Measurements from ENCODE around the gene DELE1. TPM values are rescaled to one million over a fixed set of nuclear protein-coding genes. Genes with fewer than 3 reads are reported as not detected.
A peak's percentile ranks its signal among the peaks of the same experiment; 100 is the strongest.

DELE1 gene
- total RNA-seq, 1 experiment from 2014 or later, result 81.5 TPM

DNA sequence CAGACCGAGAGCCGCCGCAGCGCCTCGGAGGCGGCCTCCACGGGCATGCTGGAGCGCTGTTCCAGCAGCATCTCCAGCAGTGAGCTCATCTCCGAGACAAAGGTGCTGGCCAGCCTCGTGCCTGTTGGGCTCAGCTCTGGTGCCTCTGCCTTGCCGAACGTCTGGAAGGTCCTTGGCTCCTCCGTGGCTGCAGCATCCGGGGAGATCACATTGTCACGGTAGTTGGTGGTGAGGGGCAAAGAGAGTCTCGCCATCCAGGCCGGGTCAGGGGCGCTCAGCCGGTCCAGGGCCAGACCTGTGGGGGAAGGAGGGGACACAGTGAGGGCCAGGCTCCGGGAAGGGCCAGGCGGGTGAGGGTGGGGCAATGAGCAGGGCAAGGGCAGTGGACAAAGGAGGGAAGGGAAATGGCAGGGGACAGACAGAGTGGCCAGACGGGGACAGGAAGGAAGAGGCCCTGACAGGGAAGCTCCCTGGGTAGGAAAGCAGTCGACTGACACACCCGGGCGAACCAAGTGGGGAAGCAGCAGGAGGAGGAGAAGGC lies 21.9 kb downstream of the DELE1 start:
- ATAC-seq, result peak; percentile 65
- no peak for DNase-seq (ENCODE audit: low spot score)
- TF ChIP-seq ZNF671 (CRISPR knock-in tag; IDR thresholded peaks at IDR 0.05) (no peak), TCF7 (CRISPR knock-in tag; IDR thresholded peaks at IDR 0.05; ENCODE audit: low read depth) (no peak), FOXJ3 (CRISPR knock-in tag; IDR thresholded peaks at IDR 0.05; ENCODE audit: borderline replicate concordance) (no peak), ZNF138 (CRISPR knock-in tag; conservative IDR thresholded peaks at IDR 0.05) (0 out of 2 replicates have a peak, but pooled peaks have one; percentile 32)
- TF ChIP-seq, protein P1, sequence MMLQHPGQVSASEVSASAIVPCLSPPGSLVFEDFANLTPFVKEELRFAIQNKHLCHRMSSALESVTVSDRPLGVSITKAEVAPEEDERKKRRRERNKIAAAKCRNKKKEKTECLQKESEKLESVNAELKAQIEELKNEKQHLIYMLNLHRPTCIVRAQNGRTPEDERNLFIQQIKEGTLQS (CRISPR knock-in tag; conservative IDR thresholded peaks at IDR 0.05), result no peak
- no peaks in the 10 kb centered on the region; the same call in 1 of the 2 replicates for H3K27me3 Mint-ChIP-seq (ENCODE audit: low read depth)
- ChIA-PET CTCF (interaction anchor here (0.8 to 3.0 kb wide), 17 partner anchors 15 to 768 kb away, joined by 3 to 16 read pairs (median 5); partner anchors contain the start of genes DELE1, GNPDA1 and RNF14), POLR2A (interaction anchor here (0.8 to 1.3 kb wide), 2 partner anchors 22 to 64 kb away, joined by 4 to 5 read pairs; partner anchors contain the start of gene DELE1)
- H3K9me3 Mint-ChIP-seq, result no peaks in the 10 kb centered on the region
- H3K27ac Mint-ChIP-seq, result no peak overlapping the region
- H3K4me1 Mint-ChIP-seq, result peaks cover 14% of the 10 kb centered on the region
- H3K36me3 Mint-ChIP-seq, result no peaks in the 10 kb centered on the region
- no peak overlapping the region for H3K4me3 Mint-ChIP-seq

DNA sequence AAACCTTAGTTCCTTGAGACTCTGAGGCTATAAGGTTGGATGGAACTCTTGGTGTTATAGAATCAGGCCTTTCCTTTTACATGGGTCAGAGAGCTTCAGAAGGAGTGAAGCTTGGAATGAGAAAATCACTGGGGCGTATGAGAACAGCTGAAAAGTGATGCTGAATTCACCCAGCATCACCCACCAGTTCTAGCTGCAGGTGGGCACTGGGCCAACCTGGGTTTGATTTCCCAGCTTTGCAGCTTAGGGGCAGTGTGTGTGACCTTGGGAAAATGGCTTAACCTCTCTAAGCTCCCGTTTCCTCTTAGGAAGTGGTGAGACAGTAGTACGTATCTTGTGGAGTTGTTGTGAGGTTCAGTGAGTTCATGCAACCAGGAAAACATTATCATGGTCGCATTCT lies 23.6 kb downstream of the DELE1 start:
- POLR2A ChIA-PET, result interaction anchor here (0.5 to 0.6 kb wide), 2 partner anchors 69 to 146 kb away, joined by 3 to 7 read pairs; partner anchors contain the start of gene PCDH1
- Mint-ChIP-seq H3K4me3 (no peak overlapping the region), H3K9me3 (no peaks in the 10 kb centered on the region), H3K36me3 (no peaks in the 10 kb centered on the region), H3K4me1 (peaks cover 25% of the 10 kb centered on the region), H3K27ac (no peak overlapping the region), H3K27me3 (ENCODE audit: low read depth) (no peaks in the 10 kb centered on the region; the same call in 1 of the 2 replicates)
- ATAC-seq (no peak), DNase-seq (ENCODE audit: low spot score) (no peak)
- CTCF ChIA-PET, result interaction anchor here (0.8 to 2.9 kb wide), 7 partner anchors 11 to 136 kb away, joined by 3 to 22 read pairs (median 5); partner anchors contain the start of genes DELE1, PCDH1, PCDH12 and RNF14
- TF ChIP-seq TCF7 (CRISPR knock-in tag; IDR thresholded peaks at IDR 0.05; ENCODE audit: low read depth) (no peak), ZNF138 (CRISPR knock-in tag; conservative IDR thresholded peaks at IDR 0.05) (no peak), ZNF423 (CRISPR knock-in tag; IDR thresholded peaks at IDR 0.05) (no peak), NR2C2 (CRISPR knock-in tag; IDR thresholded peaks at IDR 0.05) (no peak), ZNF263 (CRISPR knock-in tag; IDR thresholded peaks at IDR 0.05; ENCODE audit: low read depth) (no peak), TEAD4 (CRISPR knock-in tag; IDR thresholded peaks at IDR 0.05) (no peak)
- TF ChIP-seq, protein P1 (CRISPR knock-in tag; conservative IDR thresholded peaks at IDR 0.05), result no peak
- TF ChIP-seq, protein P2, sequence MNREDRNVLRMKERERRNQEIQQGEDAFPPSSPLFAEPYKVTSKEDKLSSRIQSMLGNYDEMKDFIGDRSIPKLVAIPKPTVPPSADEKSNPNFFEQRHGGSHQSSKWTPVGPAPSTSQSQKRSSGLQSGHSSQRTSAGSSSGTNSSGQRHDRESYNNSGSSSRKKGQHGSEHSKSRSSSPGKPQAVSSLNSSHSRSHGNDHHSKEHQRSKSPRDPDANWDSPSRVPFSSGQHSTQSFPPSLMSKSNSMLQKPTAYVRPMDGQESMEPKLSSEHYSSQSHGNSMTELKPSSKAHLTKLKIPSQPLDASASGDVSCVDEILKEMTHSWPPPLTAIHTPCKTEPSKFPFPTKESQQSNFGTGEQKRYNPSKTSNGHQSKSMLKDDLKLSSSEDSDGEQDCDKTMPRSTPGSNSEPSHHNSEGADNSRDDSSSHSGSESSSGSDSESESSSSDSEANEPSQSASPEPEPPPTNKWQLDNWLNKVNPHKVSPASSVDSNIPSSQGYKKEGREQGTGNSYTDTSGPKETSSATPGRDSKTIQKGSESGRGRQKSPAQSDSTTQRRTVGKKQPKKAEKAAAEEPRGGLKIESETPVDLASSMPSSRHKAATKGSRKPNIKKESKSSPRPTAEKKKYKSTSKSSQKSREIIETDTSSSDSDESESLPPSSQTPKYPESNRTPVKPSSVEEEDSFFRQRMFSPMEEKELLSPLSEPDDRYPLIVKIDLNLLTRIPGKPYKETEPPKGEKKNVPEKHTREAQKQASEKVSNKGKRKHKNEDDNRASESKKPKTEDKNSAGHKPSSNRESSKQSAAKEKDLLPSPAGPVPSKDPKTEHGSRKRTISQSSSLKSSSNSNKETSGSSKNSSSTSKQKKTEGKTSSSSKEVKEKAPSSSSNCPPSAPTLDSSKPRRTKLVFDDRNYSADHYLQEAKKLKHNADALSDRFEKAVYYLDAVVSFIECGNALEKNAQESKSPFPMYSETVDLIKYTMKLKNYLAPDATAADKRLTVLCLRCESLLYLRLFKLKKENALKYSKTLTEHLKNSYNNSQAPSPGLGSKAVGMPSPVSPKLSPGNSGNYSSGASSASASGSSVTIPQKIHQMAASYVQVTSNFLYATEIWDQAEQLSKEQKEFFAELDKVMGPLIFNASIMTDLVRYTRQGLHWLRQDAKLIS (CRISPR knock-in tag; IDR thresholded peaks at IDR 0.05; ENCODE audit: borderline replicate concordance), result no peak

DNA sequence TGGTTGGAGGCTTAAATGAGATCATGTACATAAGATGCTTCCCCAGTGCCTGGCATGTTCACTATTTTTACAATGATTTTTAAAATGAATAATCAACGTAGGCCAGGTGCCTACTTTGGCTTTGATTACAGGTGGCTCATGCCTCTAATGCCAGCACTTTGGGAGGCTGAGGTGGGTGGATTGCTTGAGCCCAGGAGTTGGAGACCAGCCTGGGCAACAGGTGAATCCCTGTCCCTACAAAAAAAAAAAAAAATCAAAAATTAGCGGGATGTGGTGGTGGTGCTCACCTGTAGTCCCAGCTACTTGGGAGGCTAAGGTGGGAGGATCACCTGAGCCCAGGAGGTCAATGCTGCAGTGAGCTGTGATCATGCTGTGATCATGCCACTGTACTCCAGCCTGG lies 25.1 kb downstream of the DELE1 start:
- TF ChIP-seq, protein P3, sequence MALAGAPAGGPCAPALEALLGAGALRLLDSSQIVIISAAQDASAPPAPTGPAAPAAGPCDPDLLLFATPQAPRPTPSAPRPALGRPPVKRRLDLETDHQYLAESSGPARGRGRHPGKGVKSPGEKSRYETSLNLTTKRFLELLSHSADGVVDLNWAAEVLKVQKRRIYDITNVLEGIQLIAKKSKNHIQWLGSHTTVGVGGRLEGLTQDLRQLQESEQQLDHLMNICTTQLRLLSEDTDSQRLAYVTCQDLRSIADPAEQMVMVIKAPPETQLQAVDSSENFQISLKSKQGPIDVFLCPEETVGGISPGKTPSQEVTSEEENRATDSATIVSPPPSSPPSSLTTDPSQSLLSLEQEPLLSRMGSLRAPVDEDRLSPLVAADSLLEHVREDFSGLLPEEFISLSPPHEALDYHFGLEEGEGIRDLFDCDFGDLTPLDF (CRISPR knock-in tag; IDR thresholded peaks at IDR 0.05), result no peak
- TF ChIP-seq ZNF263 (CRISPR knock-in tag; IDR thresholded peaks at IDR 0.05; ENCODE audit: low read depth), result no peak
- peaks cover 26% of the 10 kb centered on the region for H3K4me1 Mint-ChIP-seq
- ATAC-seq, result no peak
- H3K36me3 Mint-ChIP-seq, result no peaks in the 10 kb centered on the region
- POLR2A ChIA-PET, result no interaction called here
- no peak overlapping the region for H3K4me3 Mint-ChIP-seq
- H3K27ac Mint-ChIP-seq, result no peak overlapping the region
- no peak for DNase-seq (ENCODE audit: low spot score)
- CTCF ChIA-PET, result interaction anchor here (0.7 to 2.9 kb wide), 3 partner anchors 11 to 196 kb away, joined by 3 to 22 read pairs (median 4); partner anchors contain the start of gene DELE1
- H3K27me3 Mint-ChIP-seq (ENCODE audit: low read depth), result no peaks in the 10 kb centered on the region; the same call in 1 of the 2 replicates
- H3K9me3 Mint-ChIP-seq, result no peaks in the 10 kb centered on the region

DNA sequence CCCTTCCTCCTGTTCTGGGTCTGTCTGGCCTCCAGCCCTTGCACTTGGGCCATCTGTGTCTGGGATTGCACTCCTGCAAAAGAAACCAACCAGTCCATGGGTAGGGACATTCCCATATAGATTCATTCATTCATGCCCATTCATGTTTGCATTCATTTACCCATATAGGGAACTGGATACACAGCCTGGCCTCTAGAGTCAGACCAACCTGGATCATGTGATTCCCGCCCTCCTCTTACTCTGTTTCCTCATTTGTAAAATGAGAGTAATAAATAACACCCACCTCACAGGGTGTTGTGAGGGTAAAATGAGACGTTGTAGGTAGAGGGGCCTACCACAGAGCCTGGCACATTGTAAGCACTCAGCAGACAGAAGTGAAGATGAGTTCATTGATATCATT lies 25.8 kb downstream of the DELE1 start:
- Mint-ChIP-seq H3K9me3 (no peaks in the 10 kb centered on the region), H3K4me3 (no peak overlapping the region), H3K4me1 (peaks cover 26% of the 10 kb centered on the region), H3K27ac (no peak overlapping the region), H3K27me3 (ENCODE audit: low read depth) (no peaks in the 10 kb centered on the region; the same call in 1 of the 2 replicates), H3K36me3 (no peaks in the 10 kb centered on the region)
- CTCF ChIA-PET, result interaction anchor here (0.7 to 2.9 kb wide), 3 partner anchors 11 to 197 kb away, joined by 3 to 22 read pairs (median 4); partner anchors contain the start of gene DELE1
- POLR2A ChIA-PET, result no interaction called here
- ATAC-seq, result no peak
- no peak for DNase-seq (ENCODE audit: low spot score)
- no peak for TF ChIP-seq ZNF317 (CRISPR knock-in tag; IDR thresholded peaks at IDR 0.05; ENCODE audit: borderline replicate concordance, low read depth)
- no peak for TF ChIP-seq TCF7 (CRISPR knock-in tag; IDR thresholded peaks at IDR 0.05; ENCODE audit: low read depth)
- no peak for TF ChIP-seq KAT7 (CRISPR knock-in tag; IDR thresholded peaks at IDR 0.05; ENCODE audit: borderline replicate concordance)
- no peak for TF ChIP-seq SMAD3 (CRISPR knock-in tag; IDR thresholded peaks at IDR 0.05; ENCODE audit: borderline replicate concordance)
- TF ChIP-seq, protein P4, sequence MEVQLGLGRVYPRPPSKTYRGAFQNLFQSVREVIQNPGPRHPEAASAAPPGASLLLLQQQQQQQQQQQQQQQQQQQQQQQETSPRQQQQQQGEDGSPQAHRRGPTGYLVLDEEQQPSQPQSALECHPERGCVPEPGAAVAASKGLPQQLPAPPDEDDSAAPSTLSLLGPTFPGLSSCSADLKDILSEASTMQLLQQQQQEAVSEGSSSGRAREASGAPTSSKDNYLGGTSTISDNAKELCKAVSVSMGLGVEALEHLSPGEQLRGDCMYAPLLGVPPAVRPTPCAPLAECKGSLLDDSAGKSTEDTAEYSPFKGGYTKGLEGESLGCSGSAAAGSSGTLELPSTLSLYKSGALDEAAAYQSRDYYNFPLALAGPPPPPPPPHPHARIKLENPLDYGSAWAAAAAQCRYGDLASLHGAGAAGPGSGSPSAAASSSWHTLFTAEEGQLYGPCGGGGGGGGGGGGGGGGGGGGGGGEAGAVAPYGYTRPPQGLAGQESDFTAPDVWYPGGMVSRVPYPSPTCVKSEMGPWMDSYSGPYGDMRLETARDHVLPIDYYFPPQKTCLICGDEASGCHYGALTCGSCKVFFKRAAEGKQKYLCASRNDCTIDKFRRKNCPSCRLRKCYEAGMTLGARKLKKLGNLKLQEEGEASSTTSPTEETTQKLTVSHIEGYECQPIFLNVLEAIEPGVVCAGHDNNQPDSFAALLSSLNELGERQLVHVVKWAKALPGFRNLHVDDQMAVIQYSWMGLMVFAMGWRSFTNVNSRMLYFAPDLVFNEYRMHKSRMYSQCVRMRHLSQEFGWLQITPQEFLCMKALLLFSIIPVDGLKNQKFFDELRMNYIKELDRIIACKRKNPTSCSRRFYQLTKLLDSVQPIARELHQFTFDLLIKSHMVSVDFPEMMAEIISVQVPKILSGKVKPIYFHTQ (CRISPR knock-in tag; IDR thresholded peaks at IDR 0.05), result no peak
- no peak for TF ChIP-seq SMAD4 (CRISPR knock-in tag; IDR thresholded peaks at IDR 0.05)
- TF ChIP-seq ZNF416 (CRISPR knock-in tag; IDR thresholded peaks at IDR 0.05), result no peak
- no peak for TF ChIP-seq CREM (CRISPR knock-in tag; IDR thresholded peaks at IDR 0.05)
- no peak for TF ChIP-seq IRF2 (CRISPR knock-in tag; IDR thresholded peaks at IDR 0.05; ENCODE audit: borderline replicate concordance, low read depth)
